Esophagus (tissue), 2 donors: Measurements from ENCODE around the gene ACOX1. TPM values are rescaled to one million over a fixed set of nuclear protein-coding genes. Genes with fewer than 3 reads are reported as not detected.

Source experiments
- H3K27ac ChIP-seq, 2 donors: one replicate each; pipeline ENCODE4 v1.5.1; 2013; ENCODE audit warnings: low read depth in 2 of 2, mild to moderate bottlenecking in 2 of 2, inconsistent platforms in 1 of 2, low read length in 1 of 2, moderate library complexity in 1 of 2
- H3K27me3 ChIP-seq, 2 donors: one replicate each; pipeline ENCODE4 v1.6.1; 2013; ENCODE audit warnings: low read length in 2 of 2, control low read depth in 1 of 2, mild to moderate bottlenecking in 1 of 2; ENCODE audit not compliant: insufficient read depth in 2 of 2, control insufficient read depth in 1 of 2
- H3K36me3 ChIP-seq, 2 donors: one replicate each; pipeline ENCODE4 v1.6.1; 2013; ENCODE audit warnings: low read length in 1 of 2; ENCODE audit not compliant: control insufficient read depth in 2 of 2, insufficient read depth in 2 of 2
- H3K4me1 ChIP-seq, 2 donors: one replicate each; pipeline ENCODE4 v1.6.1; 2013; ENCODE audit warnings: low read length in 1 of 2; ENCODE audit not compliant: control insufficient read depth in 2 of 2, insufficient read depth in 2 of 2
- H3K4me3 ChIP-seq, 2 donors: one replicate each; pipeline ENCODE4 v1.5.1; 2013; ENCODE audit warnings: low read length in 2 of 2, mild to moderate bottlenecking in 2 of 2, low read depth in 1 of 2, moderate library complexity in 1 of 2
- H3K9me3 ChIP-seq, 2 donors: one replicate each; pipeline ENCODE4 v1.6.1; 2013; ENCODE audit warnings: mild to moderate bottlenecking in 2 of 2, low read depth in 1 of 2, low read length in 1 of 2, moderate library complexity in 1 of 2; ENCODE audit not compliant: control insufficient read depth in 2 of 2, insufficient read depth in 1 of 2
- WGBS, 2 donors: extraction: QIAGEN DNeasy Blood & Tissue Kit; methylation state at CpG; one replicate each; pipeline ENCODE4 v1.1.7; 2013; 5-methylcytosine and 5-hydroxymethylcytosine counted together
- polyA plus RNA-seq, 2 donors: library from polyadenylated mRNA; stranded (reverse); fragments of 200-250 nt; gene quantifications; one replicate each; pipeline ENCODE4 v1.2.3, GENCODE V29; 2013
- donor health status: healthy with polysubstance abuse.
- donor health status: Bipolar disorder and iron deficiency.

The ACOX1 gene
- polyA plus RNA-seq, 2 donors: 22.7 to 37.4 TPM

DNA sequence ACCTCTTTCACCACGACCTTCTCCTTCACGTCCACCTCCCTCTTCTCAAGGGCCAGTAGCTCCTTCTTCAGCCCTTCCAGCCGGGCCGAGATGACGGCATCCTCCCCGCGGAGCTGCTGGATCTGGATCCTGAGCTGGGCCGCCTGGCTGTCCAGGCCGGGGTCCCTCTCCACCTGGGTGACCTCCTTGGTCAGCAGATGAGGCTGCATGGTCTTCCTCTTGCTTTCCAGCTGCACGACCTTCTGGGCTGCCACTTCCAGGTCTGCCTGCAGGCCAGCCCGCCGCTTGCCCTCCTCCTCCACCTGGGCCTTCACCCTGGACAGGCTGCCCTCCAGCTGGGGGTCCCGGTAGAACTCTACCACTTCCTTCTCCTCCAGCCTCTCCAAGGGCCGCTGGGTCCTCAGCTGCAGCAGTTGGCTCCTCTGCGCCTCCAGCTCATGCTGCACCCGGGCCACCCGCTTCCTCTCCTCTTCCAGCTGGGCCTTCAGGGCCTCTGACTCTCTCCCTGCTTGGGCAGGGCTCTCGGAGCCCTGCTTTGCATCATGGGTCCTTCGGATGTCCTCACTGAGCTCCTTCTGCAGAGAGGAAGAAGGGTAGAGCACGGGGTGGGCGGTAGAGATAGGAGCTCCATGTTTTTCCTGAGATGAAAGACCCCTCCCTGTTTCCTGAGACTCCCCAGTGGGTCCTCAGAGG lies 31.1 kb upstream of the ACOX1 start:
- H3K4me3 ChIP-seq: no peak overlapping the region
- no peaks in the 10 kb centered on the region for H3K27me3 ChIP-seq
- H3K9me3 ChIP-seq: no peaks in the 10 kb centered on the region
- whole genome bisulfite sequencing, 2 donors: 87 to 89% methylated on average over 21 of the region's 21 CpGs
- peaks cover 4 to 7% of the 10 kb centered on the region in 2 donors for H3K4me1 ChIP-seq
- peaks cover 9 to 67% of the 10 kb centered on the region in 2 donors for H3K36me3 ChIP-seq
- H3K27ac ChIP-seq: no peak overlapping the region

DNA sequence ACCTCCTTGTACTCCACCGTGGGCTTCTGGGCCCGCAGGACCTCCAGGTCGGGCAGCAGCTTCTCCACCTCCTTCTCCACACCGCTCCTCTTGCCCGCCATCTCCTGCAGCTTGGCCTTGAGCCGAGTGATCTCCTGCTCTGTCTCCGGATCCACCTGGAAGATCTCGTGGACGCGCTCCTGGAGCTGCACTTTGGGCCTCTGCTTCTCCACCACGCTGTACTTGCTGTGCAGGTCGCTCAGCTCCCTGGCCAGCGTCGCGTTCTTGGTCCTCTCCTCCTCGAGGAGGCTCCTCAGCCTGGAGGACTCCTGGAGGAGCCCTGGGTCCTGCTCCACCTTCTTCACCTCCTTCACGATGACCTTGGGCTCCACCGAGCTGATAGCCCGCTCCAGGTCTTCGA lies 30.5 kb upstream of the ACOX1 start:
- H3K27ac ChIP-seq: no peak overlapping the region
- WGBS, 2 donors: 92 to 94% methylated on average over 20 of the region's 20 CpGs
- H3K4me1 ChIP-seq: no peaks in the 10 kb centered on the region
- peaks cover 9 to 66% of the 10 kb centered on the region in 2 donors for H3K36me3 ChIP-seq
- H3K9me3 ChIP-seq: no peaks in the 10 kb centered on the region
- no peaks in the 10 kb centered on the region for H3K27me3 ChIP-seq
- H3K4me3 ChIP-seq: no peak overlapping the region

DNA sequence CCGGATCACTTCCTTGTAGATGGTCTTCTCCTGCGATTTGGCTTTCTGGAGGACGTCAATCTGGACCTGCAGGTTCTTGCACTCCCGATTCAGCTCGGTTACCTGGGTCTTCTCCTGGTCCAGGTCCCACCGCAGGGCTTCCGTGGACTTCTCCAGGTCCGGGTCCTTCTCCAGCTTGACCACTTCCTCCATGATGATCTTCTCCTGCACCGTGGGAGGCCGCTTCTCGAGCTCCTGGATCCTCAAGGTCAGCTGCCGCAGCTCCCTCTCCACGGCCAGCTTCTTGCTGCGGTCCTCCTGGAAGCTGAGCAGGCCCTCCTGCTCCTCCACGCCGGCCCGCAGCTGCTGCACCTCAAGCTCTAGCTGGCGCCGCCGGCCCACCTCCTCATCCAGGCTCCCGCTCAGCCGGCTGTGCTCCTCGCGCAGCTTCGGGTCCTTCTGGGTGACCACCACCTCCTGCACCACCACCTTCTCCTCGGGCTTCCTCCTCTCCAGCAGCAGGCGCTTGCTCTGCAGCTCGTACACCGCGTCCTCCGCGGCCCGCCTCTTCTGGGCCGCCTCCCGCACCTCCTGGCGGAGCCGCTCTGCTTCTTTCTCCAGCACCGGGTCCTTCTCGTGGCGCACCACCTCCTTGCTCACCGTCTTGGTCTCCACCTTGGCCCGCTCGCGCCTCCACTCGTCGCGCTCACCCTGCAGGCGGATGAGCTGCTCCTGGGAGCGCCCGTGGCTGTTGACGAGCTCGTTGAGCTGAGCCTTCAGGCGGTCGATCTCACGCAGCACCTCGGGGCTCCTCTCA lies 29.9 kb upstream of the ACOX1 start:
- 92 to 96% methylated on average over 56 of the region's 56 CpGs for WGBS, 2 donors
- Histone ChIP-seq H3K36me3 (peaks cover 5 to 63% of the 10 kb centered on the region in 2 donors), H3K4me3 (no peak overlapping the region)

DNA sequence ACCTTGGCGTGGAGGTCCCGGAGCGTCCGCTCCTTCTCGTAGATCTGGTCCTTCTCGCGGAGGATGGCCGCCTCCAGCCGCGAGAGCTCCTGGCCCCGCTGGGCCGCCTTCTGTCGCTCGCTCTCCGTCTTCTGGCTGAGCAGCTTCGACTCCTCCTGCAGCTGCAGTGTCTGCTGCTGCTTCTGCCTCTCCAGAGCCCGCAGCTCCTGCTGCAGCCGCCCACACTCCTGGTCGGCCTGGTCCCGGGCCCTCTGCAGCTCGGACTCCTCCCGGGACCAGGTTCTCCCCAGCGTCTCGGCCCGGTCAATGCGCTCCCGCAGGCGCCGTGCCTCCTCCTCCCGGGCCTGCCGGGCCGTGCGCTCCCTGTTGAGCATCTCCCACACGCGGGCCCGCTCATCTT lies 29.2 kb upstream of the ACOX1 start:
- peaks cover 4 to 57% of the 10 kb centered on the region in 2 donors for H3K36me3 ChIP-seq
- WGBS, 2 donors: 92 to 93% methylated on average over 32 to 36 of the region's 36 CpGs
- no peaks in the 10 kb centered on the region for H3K27me3 ChIP-seq
- H3K9me3 ChIP-seq: no peaks in the 10 kb centered on the region
- H3K4me3 ChIP-seq: no peak overlapping the region
- no peak overlapping the region for H3K27ac ChIP-seq
- no peaks in the 10 kb centered on the region for H3K4me1 ChIP-seq

More for the DNA sequence above, 29.9 kb upstream of the ACOX1 start:
- H3K4me1 ChIP-seq: no peaks in the 10 kb centered on the region
- H3K27me3 ChIP-seq: no peaks in the 10 kb centered on the region
- H3K27ac ChIP-seq: no peak overlapping the region
- H3K9me3 ChIP-seq: no peaks in the 10 kb centered on the region

DNA sequence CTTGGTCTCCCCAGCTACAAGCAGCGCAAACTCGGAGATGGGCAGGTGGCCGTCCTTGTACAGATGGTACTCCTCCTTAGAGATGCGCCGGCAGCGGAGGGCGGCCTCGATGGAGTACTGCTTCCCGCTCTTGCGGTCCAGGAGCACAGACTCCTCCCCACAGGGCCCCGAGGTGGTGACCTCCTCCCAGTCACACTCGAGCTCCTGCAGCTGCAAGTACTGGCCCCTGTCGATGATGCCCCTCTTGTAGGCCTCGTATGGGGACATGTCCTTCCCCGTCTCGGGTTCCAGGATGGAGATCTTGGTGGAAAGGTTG lies 28.8 kb upstream of the ACOX1 start:
- H3K27ac ChIP-seq: no peak overlapping the region
- no peak overlapping the region for H3K4me3 ChIP-seq
- WGBS, 2 donors: 82 to 84% methylated on average over 16 of the region's 16 CpGs
- H3K36me3 ChIP-seq: peaks cover 4 to 56% of the 10 kb centered on the region in 2 donors
- H3K9me3 ChIP-seq: no peaks in the 10 kb centered on the region
- H3K4me1 ChIP-seq: no peaks in the 10 kb centered on the region
- no peaks in the 10 kb centered on the region for H3K27me3 ChIP-seq

DNA sequence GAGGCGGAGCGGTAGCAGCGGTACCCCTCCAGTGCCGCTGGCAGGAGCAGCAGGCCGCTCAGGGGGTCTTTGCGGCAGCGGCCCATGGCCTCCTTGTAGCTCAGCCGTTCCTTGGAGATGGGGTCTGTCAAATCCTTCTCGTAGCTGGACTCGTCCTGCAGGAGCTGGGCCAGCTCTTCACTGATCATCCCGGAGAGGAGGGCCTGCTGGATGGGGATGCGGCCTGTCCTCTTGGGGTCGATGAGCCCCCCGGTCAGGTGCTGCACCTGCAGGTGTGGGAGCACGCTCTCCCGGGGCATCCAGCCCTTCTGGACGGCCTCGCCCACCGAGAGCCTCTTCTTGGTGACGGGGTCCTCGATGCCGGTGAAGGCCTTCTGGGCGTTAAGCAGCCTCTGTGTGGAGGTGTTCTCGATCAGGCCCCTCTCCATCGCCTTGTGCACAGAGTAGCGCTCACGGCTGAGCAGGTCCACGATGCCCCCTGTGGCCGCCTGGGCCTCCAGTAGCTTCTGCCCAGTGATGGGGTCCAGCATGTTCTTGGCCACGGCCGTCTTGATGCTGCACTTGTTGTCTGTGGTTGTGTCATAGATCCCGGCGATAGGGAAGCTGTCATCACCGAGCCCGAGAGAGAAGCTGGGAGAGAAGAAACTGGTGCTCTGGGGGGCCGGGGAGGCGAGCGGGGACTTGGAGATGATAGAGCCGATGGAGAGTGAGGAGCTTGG lies 28.3 kb upstream of the ACOX1 start:
- Histone ChIP-seq H3K27me3 (no peaks in the 10 kb centered on the region), H3K9me3 (no peaks in the 10 kb centered on the region), H3K4me3 (no peak overlapping the region), H3K27ac (no peak overlapping the region), H3K36me3 (peaks cover 4 to 57% of the 10 kb centered on the region in 2 donors), H3K4me1 (no peaks in the 10 kb centered on the region)
- WGBS, 2 donors: 89 to 91% methylated on average over 39 of the region's 39 CpGs

DNA sequence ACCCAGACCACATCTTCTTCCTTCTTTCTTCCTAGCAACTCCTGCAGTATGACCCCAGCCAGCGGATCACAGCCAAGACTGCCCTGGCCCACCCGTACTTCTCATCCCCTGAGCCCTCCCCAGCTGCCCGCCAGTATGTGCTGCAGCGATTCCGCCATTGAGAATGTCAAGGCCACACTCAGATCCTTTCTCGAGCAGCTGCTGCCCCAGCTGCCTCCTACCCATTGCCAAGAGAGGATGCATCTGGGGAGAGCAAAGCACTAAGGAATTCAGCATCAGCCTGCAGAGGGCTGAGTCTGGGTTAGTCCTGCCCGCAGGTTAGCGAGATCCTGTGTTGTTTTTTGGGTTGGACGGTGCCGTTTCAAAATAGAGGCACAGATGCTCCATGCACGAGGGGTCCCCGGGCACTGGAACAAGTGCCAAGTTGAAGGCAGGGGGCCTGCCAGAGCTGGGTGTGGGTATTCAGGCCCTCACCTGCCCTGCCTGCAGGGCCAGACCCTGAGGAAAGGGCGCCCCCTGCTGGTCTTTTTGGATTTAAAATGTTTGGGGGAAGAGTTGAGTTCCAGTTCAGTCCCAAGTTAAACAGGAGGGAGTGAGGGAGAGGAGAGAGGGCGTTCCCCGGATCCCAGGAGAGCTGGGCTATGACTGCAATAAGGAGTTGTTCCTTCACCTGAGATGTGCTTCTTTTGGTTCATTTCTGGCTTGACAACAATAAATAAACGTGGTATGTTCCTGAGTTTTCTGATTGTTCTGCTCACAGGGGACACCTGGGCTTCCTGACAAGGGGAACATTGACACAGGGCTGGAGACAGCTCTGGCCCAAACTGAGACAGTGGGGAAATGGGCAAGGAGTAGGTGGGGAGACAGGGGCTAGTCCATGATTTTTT lies 26.5 kb upstream of the ACOX1 start:
- peaks cover 3 to 55% of the 10 kb centered on the region in 2 donors for H3K36me3 ChIP-seq
- no peak overlapping the region for H3K4me3 ChIP-seq
- H3K4me1 ChIP-seq: no peaks in the 10 kb centered on the region
- H3K27me3 ChIP-seq: no peaks in the 10 kb centered on the region
- no peaks in the 10 kb centered on the region for H3K9me3 ChIP-seq
- H3K27ac ChIP-seq: peak overlapping the region in 1 of 2 donors; percentile 35
- WGBS, 2 donors: 44 to 48% methylated on average over 16 of the region's 16 CpGs

DNA sequence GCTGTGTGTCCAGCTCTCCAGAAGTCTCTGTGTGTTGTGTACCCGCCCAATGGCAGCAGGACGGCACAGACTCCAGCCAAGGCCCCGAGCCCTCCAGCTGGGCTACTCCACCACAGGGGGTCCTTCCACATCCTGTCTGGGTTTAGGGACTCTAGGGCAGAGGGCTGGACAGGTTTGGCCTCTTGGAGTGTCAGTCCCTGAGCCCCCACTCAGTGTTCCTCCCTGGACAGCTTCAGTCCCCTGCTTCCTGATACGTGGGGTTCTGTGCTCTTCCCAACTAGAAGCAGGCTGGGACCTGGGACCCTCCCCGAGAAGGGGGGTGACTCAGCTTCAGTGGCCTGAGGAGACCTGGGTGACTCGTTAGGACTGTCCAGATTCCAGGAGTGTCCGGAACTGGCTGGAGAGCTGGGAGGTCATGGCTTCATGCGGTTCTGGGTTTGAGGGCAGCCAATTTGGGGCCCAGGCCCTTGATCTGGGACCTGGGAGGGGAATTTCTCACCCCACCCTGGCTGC lies 25.8 kb upstream of the ACOX1 start:
- Histone ChIP-seq H3K9me3 (no peaks in the 10 kb centered on the region), H3K4me1 (no peaks in the 10 kb centered on the region), H3K4me3 (no peak overlapping the region), H3K27ac (peak overlapping the region in 1 of 2 donors; percentile 29), H3K27me3 (no peaks in the 10 kb centered on the region), H3K36me3 (peaks cover 0 to 49% of the 10 kb centered on the region in 2 donors)
- 71 to 82% methylated on average over 8 of the region's 8 CpGs for WGBS, 2 donors

DNA sequence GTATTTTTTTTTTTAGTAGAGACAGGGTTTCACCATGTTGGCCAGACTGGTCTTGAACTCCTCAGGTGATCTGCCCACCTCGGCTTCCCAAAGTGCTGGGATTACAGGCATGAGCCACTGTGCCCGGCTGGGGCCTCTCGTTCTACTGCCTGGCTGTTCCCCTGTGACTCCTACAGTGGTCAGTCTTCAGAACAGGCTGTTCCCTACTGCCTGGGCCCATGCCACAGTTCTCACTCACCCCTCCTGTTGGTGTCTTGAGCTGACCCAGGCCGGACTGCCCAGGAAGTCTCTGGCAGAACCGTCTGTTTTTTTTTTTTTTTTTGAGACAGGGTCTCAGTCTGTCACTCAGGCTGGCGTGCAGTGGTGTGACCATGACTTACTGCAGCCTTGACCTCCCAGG lies 24.9 kb upstream of the ACOX1 start:
- Histone ChIP-seq H3K27ac (no peak overlapping the region), H3K9me3 (no peaks in the 10 kb centered on the region), H3K4me1 (no peaks in the 10 kb centered on the region), H3K27me3 (no peaks in the 10 kb centered on the region), H3K36me3 (peaks cover 0 to 41% of the 10 kb centered on the region in 2 donors), H3K4me3 (no peak overlapping the region)
- WGBS, 2 donors: 70 to 78% methylated on average over 6 of the region's 6 CpGs
